Panc1 (cell line): ENCODE measurements around the gene TEX14.

ENCODE experiments used
- CTCF ChIP-seq: fragments of 450-650 bp; IDR thresholded peaks from 2 replicates; pipeline ENCODE4 v1.5.1; 2017; ENCODE audit warnings: mild to moderate bottlenecking
- TF ChIP-seq, protein P1 (sequence below), 2 experiments: IDR thresholded peaks; 2 replicates each; pipeline ENCODE4 v1.6.1; 2011 to 2012; ENCODE audit warnings: low read depth in 2 of 2, control low read depth in 1 of 2, low read length in 1 of 2, mild to moderate bottlenecking in 1 of 2, moderate library complexity in 1 of 2; ENCODE audit not compliant: insufficient read depth in 1 of 2

- TF ChIP-seq CTCF: no peak
- TF ChIP-seq, protein P1, sequence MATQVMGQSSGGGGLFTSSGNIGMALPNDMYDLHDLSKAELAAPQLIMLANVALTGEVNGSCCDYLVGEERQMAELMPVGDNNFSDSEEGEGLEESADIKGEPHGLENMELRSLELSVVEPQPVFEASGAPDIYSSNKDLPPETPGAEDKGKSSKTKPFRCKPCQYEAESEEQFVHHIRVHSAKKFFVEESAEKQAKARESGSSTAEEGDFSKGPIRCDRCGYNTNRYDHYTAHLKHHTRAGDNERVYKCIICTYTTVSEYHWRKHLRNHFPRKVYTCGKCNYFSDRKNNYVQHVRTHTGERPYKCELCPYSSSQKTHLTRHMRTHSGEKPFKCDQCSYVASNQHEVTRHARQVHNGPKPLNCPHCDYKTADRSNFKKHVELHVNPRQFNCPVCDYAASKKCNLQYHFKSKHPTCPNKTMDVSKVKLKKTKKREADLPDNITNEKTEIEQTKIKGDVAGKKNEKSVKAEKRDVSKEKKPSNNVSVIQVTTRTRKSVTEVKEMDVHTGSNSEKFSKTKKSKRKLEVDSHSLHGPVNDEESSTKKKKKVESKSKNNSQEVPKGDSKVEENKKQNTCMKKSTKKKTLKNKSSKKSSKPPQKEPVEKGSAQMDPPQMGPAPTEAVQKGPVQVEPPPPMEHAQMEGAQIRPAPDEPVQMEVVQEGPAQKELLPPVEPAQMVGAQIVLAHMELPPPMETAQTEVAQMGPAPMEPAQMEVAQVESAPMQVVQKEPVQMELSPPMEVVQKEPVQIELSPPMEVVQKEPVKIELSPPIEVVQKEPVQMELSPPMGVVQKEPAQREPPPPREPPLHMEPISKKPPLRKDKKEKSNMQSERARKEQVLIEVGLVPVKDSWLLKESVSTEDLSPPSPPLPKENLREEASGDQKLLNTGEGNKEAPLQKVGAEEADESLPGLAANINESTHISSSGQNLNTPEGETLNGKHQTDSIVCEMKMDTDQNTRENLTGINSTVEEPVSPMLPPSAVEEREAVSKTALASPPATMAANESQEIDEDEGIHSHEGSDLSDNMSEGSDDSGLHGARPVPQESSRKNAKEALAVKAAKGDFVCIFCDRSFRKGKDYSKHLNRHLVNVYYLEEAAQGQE (IDR thresholded peaks at IDR 0.05; ENCODE audit: insufficient read depth in 1 of 2, low read depth in 2 of 2, low read length in 1 of 2): no peak
Measured at GRCh38 chr17:58611331-58611730, 80.5 kb downstream of the TEX14 start.
